Measurements from ENCODE around the gene FRMD8.

The FRMD8 gene

GRCh38 chr11:65432100-65432650, 45.7 kb downstream of the FRMD8 start:
- Histone ChIP-seq H3K4me1 (peaks cover 52% of the 10 kb centered on the region), H3K36me3 (replicated peaks) (peaks cover 61% of the 10 kb centered on the region), H3K4me3 (no peak overlapping the region), H3K27me3 (ENCODE audit: low read depth) (no peaks in the 10 kb centered on the region), H3K9me3 (no peaks in the 10 kb centered on the region)
- no peak for DNase-seq (ENCODE audit: low spot score in 2 of 2)
- in situ Hi-C loops (cut with MboI; ENCODE audit: low sequenced_read_pairs), result no loop called here

- peak in 1 of 2 experiments; percentile 5 for DNase-seq (ENCODE audit: low spot score in 2 of 2)
- H3K36me3 ChIP-seq (replicated peaks), result peaks cover 63% of the 10 kb centered on the region
These were observed 46.5 kb downstream of the FRMD8 start for GRCh38 chr11:65432686-65433582.

GRCh38 chr11:65433657-65434056, 47.2 kb downstream of the FRMD8 start:
- DNase-seq (ENCODE audit: low spot score in 2 of 2), result no peak
- in situ Hi-C loops (cut with MboI; ENCODE audit: low sequenced_read_pairs), result no loop called here
- Histone ChIP-seq H3K36me3 (replicated peaks) (peaks cover 68% of the 10 kb centered on the region), H3K4me1 (peaks cover 39% of the 10 kb centered on the region), H3K4me3 (no peak overlapping the region), H3K27me3 (ENCODE audit: low read depth) (no peaks in the 10 kb centered on the region), H3K9me3 (no peaks in the 10 kb centered on the region)

More at GRCh38 chr11:65432686-65433582, 46.5 kb downstream of the FRMD8 start:
- H3K9me3 ChIP-seq, result no peaks in the 10 kb centered on the region
- H3K27me3 ChIP-seq (ENCODE audit: low read depth), result no peaks in the 10 kb centered on the region
- no peak overlapping the region for H3K4me3 ChIP-seq
- peaks cover 46% of the 10 kb centered on the region for H3K4me1 ChIP-seq
- in situ Hi-C loops (cut with MboI; ENCODE audit: low sequenced_read_pairs), result no loop called here

- no peaks in the 10 kb centered on the region for H3K27me3 ChIP-seq (ENCODE audit: low read depth)
- in situ Hi-C loops (cut with MboI; ENCODE audit: low sequenced_read_pairs), result no loop called here
- peaks cover 71% of the 10 kb centered on the region for H3K36me3 ChIP-seq (replicated peaks)
- DNase-seq (ENCODE audit: low spot score in 2 of 2), result no peak
- H3K9me3 ChIP-seq, result no peaks in the 10 kb centered on the region
- peaks cover 34% of the 10 kb centered on the region for H3K4me1 ChIP-seq
- H3K4me3 ChIP-seq, result no peak overlapping the region
These were observed 47.7 kb downstream of the FRMD8 start for GRCh38 chr11:65434057-65434666.

- Histone ChIP-seq H3K4me3 (no peak overlapping the region), H3K9me3 (no peaks in the 10 kb centered on the region), H3K27me3 (ENCODE audit: low read depth) (no peaks in the 10 kb centered on the region), H3K36me3 (replicated peaks) (peaks cover 71% of the 10 kb centered on the region), H3K4me1 (peaks cover 28% of the 10 kb centered on the region)
- peak in 1 of 2 experiments; percentile 2 for DNase-seq (ENCODE audit: low spot score in 2 of 2)
- in situ Hi-C loops (cut with MboI; ENCODE audit: low sequenced_read_pairs), result no loop called here
These were observed 48.4 kb downstream of the FRMD8 start for GRCh38 chr11:65434667-65435410.

GRCh38 chr11:65435411-65435931, 49.0 kb downstream of the FRMD8 start:
- in situ Hi-C loops (cut with MboI; ENCODE audit: low sequenced_read_pairs), result no loop called here
- peak in 1 of 2 experiments; percentile 7 for DNase-seq (ENCODE audit: low spot score in 2 of 2)

GRCh38 chr11:65435981-65436411, 49.6 kb downstream of the FRMD8 start:
- no peak overlapping the region for H3K4me3 ChIP-seq
- H3K27me3 ChIP-seq (ENCODE audit: low read depth), result no peaks in the 10 kb centered on the region
- peaks cover 19% of the 10 kb centered on the region for H3K4me1 ChIP-seq
- in situ Hi-C loops (cut with MboI; ENCODE audit: low sequenced_read_pairs), result no loop called here
- peak; percentile 2 to 7 for DNase-seq (ENCODE audit: low spot score in 2 of 2)
- peaks cover 61% of the 10 kb centered on the region for H3K36me3 ChIP-seq (replicated peaks)
- no peaks in the 10 kb centered on the region for H3K9me3 ChIP-seq

More at GRCh38 chr11:65435411-65435931, 49.0 kb downstream of the FRMD8 start:
- H3K36me3 ChIP-seq (replicated peaks), result peaks cover 67% of the 10 kb centered on the region
- H3K9me3 ChIP-seq, result no peaks in the 10 kb centered on the region
- no peak overlapping the region for H3K4me3 ChIP-seq
- no peaks in the 10 kb centered on the region for H3K27me3 ChIP-seq (ENCODE audit: low read depth)
- H3K4me1 ChIP-seq, result peaks cover 24% of the 10 kb centered on the region

- peak; percentile 2 to 11 for DNase-seq (ENCODE audit: low spot score in 2 of 2)
- H3K4me3 ChIP-seq, result no peak overlapping the region
- H3K27me3 ChIP-seq (ENCODE audit: low read depth), result no peaks in the 10 kb centered on the region
- peaks cover 14% of the 10 kb centered on the region for H3K4me1 ChIP-seq
- in situ Hi-C loops (cut with MboI; ENCODE audit: low sequenced_read_pairs), result no loop called here
- H3K9me3 ChIP-seq, result no peaks in the 10 kb centered on the region
- H3K36me3 ChIP-seq (replicated peaks), result peaks cover 57% of the 10 kb centered on the region
These were observed 50.1 kb downstream of the FRMD8 start for GRCh38 chr11:65436412-65437032.

GRCh38 chr11:65437436-65438227, 51.2 kb downstream of the FRMD8 start:
- H3K36me3 ChIP-seq (replicated peaks), result peaks cover 57% of the 10 kb centered on the region

GRCh38 chr11:65438257-65439151, 52.1 kb downstream of the FRMD8 start:
- Histone ChIP-seq H3K27me3 (ENCODE audit: low read depth) (no peaks in the 10 kb centered on the region), H3K4me1 (peaks cover 10% of the 10 kb centered on the region), H3K4me3 (no peak overlapping the region), H3K36me3 (replicated peaks) (peaks cover 53% of the 10 kb centered on the region), H3K9me3 (no peaks in the 10 kb centered on the region)
- in situ Hi-C loops (cut with MboI; ENCODE audit: low sequenced_read_pairs), result no loop called here
- DNase-seq (ENCODE audit: low spot score in 2 of 2), result peak; percentile 1 to 4

More at GRCh38 chr11:65437436-65438227, 51.2 kb downstream of the FRMD8 start:
- Histone ChIP-seq H3K27me3 (ENCODE audit: low read depth) (no peaks in the 10 kb centered on the region), H3K9me3 (no peaks in the 10 kb centered on the region), H3K4me1 (peaks cover 14% of the 10 kb centered on the region), H3K4me3 (no peak overlapping the region)
- peak; percentile 2 to 10 for DNase-seq (ENCODE audit: low spot score in 2 of 2)
- in situ Hi-C loops (cut with MboI; ENCODE audit: low sequenced_read_pairs), result no loop called here

GRCh38 chr11:65439331-65440181, 53.1 kb downstream of the FRMD8 start:
- Histone ChIP-seq H3K36me3 (replicated peaks) (peaks cover 50% of the 10 kb centered on the region), H3K9me3 (no peaks in the 10 kb centered on the region), H3K4me1 (peaks cover 2% of the 10 kb centered on the region), H3K27me3 (ENCODE audit: low read depth) (no peaks in the 10 kb centered on the region), H3K4me3 (no peak overlapping the region)
- DNase-seq (ENCODE audit: low spot score in 2 of 2), result peak in 1 of 2 experiments; percentile 2
- in situ Hi-C loops (cut with MboI; ENCODE audit: low sequenced_read_pairs), result no loop called here

All from HAP-1 (cell line).